ENCODE measurements around the gene DTWD2.
"Not testable (repeated sequence)": the region's sequence is repeated elsewhere in the genome, so short reads cannot be mapped to it uniquely, and the experiment has no call there.

DNA sequence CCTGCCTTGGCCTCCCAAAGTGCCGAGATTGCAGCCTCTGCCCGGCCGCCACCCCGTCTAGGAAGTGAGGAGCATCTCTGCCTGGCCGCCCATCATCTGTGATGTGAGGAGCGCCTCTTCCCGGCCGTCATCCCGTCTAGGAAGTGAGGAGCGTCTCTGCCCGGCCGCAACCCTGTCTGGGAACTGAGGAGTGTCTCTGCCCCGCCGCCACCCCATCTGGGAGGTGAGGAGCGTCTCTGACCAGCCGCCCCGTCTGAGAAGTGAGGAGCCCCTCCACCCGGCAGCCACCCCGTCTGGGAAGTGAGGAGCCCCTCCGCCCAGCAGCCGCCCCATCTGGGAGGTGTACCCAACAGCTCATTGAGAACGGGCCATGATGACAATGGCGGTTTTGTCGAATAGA lies 10.5 kb upstream of the DTWD2 start:
- TF ChIP-seq, protein P1, sequence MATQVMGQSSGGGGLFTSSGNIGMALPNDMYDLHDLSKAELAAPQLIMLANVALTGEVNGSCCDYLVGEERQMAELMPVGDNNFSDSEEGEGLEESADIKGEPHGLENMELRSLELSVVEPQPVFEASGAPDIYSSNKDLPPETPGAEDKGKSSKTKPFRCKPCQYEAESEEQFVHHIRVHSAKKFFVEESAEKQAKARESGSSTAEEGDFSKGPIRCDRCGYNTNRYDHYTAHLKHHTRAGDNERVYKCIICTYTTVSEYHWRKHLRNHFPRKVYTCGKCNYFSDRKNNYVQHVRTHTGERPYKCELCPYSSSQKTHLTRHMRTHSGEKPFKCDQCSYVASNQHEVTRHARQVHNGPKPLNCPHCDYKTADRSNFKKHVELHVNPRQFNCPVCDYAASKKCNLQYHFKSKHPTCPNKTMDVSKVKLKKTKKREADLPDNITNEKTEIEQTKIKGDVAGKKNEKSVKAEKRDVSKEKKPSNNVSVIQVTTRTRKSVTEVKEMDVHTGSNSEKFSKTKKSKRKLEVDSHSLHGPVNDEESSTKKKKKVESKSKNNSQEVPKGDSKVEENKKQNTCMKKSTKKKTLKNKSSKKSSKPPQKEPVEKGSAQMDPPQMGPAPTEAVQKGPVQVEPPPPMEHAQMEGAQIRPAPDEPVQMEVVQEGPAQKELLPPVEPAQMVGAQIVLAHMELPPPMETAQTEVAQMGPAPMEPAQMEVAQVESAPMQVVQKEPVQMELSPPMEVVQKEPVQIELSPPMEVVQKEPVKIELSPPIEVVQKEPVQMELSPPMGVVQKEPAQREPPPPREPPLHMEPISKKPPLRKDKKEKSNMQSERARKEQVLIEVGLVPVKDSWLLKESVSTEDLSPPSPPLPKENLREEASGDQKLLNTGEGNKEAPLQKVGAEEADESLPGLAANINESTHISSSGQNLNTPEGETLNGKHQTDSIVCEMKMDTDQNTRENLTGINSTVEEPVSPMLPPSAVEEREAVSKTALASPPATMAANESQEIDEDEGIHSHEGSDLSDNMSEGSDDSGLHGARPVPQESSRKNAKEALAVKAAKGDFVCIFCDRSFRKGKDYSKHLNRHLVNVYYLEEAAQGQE (IDR thresholded peaks at IDR 0.05; ENCODE audit: low read depth, low read length), result not testable (repeated sequence)
- TF ChIP-seq, protein P2, sequence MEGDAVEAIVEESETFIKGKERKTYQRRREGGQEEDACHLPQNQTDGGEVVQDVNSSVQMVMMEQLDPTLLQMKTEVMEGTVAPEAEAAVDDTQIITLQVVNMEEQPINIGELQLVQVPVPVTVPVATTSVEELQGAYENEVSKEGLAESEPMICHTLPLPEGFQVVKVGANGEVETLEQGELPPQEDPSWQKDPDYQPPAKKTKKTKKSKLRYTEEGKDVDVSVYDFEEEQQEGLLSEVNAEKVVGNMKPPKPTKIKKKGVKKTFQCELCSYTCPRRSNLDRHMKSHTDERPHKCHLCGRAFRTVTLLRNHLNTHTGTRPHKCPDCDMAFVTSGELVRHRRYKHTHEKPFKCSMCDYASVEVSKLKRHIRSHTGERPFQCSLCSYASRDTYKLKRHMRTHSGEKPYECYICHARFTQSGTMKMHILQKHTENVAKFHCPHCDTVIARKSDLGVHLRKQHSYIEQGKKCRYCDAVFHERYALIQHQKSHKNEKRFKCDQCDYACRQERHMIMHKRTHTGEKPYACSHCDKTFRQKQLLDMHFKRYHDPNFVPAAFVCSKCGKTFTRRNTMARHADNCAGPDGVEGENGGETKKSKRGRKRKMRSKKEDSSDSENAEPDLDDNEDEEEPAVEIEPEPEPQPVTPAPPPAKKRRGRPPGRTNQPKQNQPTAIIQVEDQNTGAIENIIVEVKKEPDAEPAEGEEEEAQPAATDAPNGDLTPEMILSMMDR (IDR thresholded peaks at IDR 0.05), result not testable (repeated sequence)
- TF ChIP-seq POLR2AphosphoS5 (IDR thresholded peaks at IDR 0.05; ENCODE audit: low read depth, low read length); YY1 (IDR thresholded peaks at IDR 0.05; ENCODE audit: low read depth); EP300 (IDR thresholded peaks at IDR 0.05; ENCODE audit: borderline replicate concordance in 1 of 2, low read depth in 1 of 2, low read length in 1 of 2); NFIC (IDR thresholded peaks at IDR 0.05; ENCODE audit: borderline replicate concordance); RFX5 (IDR thresholded peaks at IDR 0.05; ENCODE audit: low read length); SMC3 (IDR thresholded peaks at IDR 0.05; ENCODE audit: low read depth, low read length); GABPA (IDR thresholded peaks at IDR 0.05; ENCODE audit: low read depth); MEF2A (IDR thresholded peaks at IDR 0.05; ENCODE audit: borderline replicate concordance, low read depth); CHD2 (IDR thresholded peaks at IDR 0.05; ENCODE audit: low read length, partially characterized antibody): not testable (repeated sequence)
- TF ChIP-seq, protein P3, sequence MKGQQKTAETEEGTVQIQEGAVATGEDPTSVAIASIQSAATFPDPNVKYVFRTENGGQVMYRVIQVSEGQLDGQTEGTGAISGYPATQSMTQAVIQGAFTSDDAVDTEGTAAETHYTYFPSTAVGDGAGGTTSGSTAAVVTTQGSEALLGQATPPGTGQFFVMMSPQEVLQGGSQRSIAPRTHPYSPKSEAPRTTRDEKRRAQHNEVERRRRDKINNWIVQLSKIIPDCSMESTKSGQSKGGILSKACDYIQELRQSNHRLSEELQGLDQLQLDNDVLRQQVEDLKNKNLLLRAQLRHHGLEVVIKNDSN (IDR thresholded peaks at IDR 0.05; ENCODE audit: borderline replicate concordance, low read depth), result not testable (repeated sequence)
- TF ChIP-seq, protein P4, sequence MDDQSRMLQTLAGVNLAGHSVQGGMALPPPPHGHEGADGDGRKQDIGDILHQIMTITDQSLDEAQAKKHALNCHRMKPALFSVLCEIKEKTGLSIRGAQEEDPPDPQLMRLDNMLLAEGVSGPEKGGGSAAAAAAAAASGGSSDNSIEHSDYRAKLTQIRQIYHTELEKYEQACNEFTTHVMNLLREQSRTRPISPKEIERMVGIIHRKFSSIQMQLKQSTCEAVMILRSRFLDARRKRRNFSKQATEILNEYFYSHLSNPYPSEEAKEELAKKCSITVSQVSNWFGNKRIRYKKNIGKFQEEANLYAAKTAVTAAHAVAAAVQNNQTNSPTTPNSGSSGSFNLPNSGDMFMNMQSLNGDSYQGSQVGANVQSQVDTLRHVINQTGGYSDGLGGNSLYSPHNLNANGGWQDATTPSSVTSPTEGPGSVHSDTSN (IDR thresholded peaks at IDR 0.05), result not testable (repeated sequence)
- TF ChIP-seq, protein P5, sequence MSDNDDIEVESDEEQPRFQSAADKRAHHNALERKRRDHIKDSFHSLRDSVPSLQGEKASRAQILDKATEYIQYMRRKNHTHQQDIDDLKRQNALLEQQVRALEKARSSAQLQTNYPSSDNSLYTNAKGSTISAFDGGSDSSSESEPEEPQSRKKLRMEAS (IDR thresholded peaks at IDR 0.05; ENCODE audit: low read depth), result not testable (repeated sequence)

Data from SK-N-SH (cell line).